Body of pancreas (tissue), 4 donors: ENCODE data around the gene ACTN4.
"Not testable (repeated sequence)": the region's sequence is repeated elsewhere in the genome, so short reads cannot be mapped to it uniquely, and the experiment has no call there.

Experiments used
- CTCF ChIP-seq, 7 experiments: fragments of 450-650 bp in 4 of 7; fragments of 200-600 bp in 3 of 7; sonication (generic) in 3 of 7; IDR thresholded peaks; one replicate each; pipeline ENCODE4 v1.5.1; 2016 to 2019; ENCODE audit warnings: antibody characterized with exemption in 7 of 7
- POLR2A ChIP-seq, 3 donors: fragments of 450-650 bp; IDR thresholded peaks; one replicate each; pipeline ENCODE4 v1.6.1; 2016; ENCODE audit warnings: antibody characterized with exemption in 3 of 3, mild to moderate bottlenecking in 2 of 3

GRCh38 chr19:38771569-38771968, 124.1 kb downstream of the ACTN4 start:
- TF ChIP-seq CTCF, POLR2A (IDR thresholded peaks at IDR 0.05): not testable (repeated sequence)
